Spleen (tissue), 7 donors: ENCODE results near the gene SCIMP.

Source experiments
- POLR2A ChIP-seq, 3 donors: fragments of 450-650 bp; IDR thresholded peaks; one replicate each; pipeline ENCODE4 v1.5.1; 2017; ENCODE audit warnings: antibody characterized with exemption in 3 of 3, mild to moderate bottlenecking in 1 of 3
- POLR2AphosphoS5 ChIP-seq, 3 donors: sonication (generic); formaldehyde crosslinking; IDR thresholded peaks; one replicate each; pipeline ENCODE4 v1.5.1; 2017; ENCODE audit warnings: antibody characterized with exemption in 3 of 3
- TF ChIP-seq, protein P1 (sequence below), 11 experiments: fragments of 200-600 bp in 7 of 11; fragments of 450-650 bp in 4 of 11; sonication (generic) in 4 of 11; IDR thresholded peaks in 8 of 11; conservative IDR thresholded peaks in 3 of 11; 1 replicate in 7 of 11; 2 replicates in 4 of 11; pipeline versions ENCODE4 v1.4.0 to v1.8.0; 2016 to 2021; ENCODE audit warnings: antibody characterized with exemption in 11 of 11, inconsistent platforms in 4 of 11, mild to moderate bottlenecking in 1 of 11
- donor health status: DM: no; HTN: no; CAD: no; lungs with moderate emphysema.
- donor health status: DM: no; HTN: no; CAD: no.
- donor health status: DM: no; HTN: no; CAD: no.

DNA sequence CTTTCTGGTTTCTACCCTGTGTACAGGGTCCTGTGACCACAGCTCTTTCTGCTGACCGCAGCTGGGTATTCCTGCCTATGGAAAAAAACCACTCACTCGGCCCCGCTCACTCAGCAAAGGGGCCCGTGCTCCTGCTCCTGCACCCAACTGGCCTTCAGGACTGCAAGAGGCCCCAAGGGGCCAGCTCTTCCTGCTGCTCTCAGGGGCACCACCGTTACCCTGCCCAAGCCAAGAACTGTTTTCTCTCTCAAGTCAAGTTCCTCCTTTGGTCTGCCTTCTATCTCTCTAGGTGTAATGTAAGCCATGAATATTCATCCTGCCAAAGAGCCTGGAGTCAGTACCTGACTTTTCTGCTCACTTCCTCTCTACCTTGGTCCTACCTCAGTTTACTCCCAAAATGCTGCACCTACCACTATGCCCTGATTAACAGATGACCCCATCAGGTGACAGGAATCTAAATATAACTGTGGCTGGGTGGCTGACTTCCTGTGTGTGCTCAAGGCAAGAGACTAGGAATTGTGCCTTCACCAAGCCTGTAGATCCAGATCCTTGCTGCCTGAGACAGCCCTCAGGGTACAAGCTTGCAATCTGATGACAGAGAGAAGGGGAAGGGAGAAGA, 20.4 kb upstream of the SCIMP start:
- TF ChIP-seq POLR2AphosphoS5 (IDR thresholded peaks at IDR 0.05) (peak in 1 of 3 donors; percentile 30), POLR2A (IDR thresholded peaks at IDR 0.05) (no peak)
- TF ChIP-seq, protein P1, sequence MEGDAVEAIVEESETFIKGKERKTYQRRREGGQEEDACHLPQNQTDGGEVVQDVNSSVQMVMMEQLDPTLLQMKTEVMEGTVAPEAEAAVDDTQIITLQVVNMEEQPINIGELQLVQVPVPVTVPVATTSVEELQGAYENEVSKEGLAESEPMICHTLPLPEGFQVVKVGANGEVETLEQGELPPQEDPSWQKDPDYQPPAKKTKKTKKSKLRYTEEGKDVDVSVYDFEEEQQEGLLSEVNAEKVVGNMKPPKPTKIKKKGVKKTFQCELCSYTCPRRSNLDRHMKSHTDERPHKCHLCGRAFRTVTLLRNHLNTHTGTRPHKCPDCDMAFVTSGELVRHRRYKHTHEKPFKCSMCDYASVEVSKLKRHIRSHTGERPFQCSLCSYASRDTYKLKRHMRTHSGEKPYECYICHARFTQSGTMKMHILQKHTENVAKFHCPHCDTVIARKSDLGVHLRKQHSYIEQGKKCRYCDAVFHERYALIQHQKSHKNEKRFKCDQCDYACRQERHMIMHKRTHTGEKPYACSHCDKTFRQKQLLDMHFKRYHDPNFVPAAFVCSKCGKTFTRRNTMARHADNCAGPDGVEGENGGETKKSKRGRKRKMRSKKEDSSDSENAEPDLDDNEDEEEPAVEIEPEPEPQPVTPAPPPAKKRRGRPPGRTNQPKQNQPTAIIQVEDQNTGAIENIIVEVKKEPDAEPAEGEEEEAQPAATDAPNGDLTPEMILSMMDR (IDR thresholded peaks at IDR 0.05 in 8 of 11, conservative IDR thresholded peaks at IDR 0.05 in 3 of 11): no peak
